NCI-H2196 treated with DMSO at 0.1 percent for 48 hours (cell line): ENCODE data around the gene SPATA3.
"Not testable (repeated sequence)": the region's sequence is repeated elsewhere in the genome, so short reads cannot be mapped to it uniquely, and the experiment has no call there.

Source experiments
- DNase-seq: peaks from one replicate; lab custom pipeline; 2025; ENCODE audit not compliant: unreplicated experiment; lab: John Stamatoyannopoulos, UW

Gene SPATA3

GRCh38 chr2:230968314-230968713 is 27.6 kb upstream of the SPATA3 start:
- DNase-seq = not testable (repeated sequence)

GRCh38 chr2:230968921-230969658 is 26.8 kb upstream of the SPATA3 start:
- DNase-seq = no peak

GRCh38 chr2:230969659-230970015 is 26.3 kb upstream of the SPATA3 start:
- no peak for DNase-seq

GRCh38 chr2:230972046-230972445 is 23.9 kb upstream of the SPATA3 start:
- DNase-seq = no peak

- DNase-seq = no peak
Measured at GRCh38 chr2:230974096-230974913, 21.6 kb upstream of the SPATA3 start.

- no peak for DNase-seq
Measured at GRCh38 chr2:230975927-230976326, 20.0 kb upstream of the SPATA3 start.

GRCh38 chr2:230976671-230977171 is 19.2 kb upstream of the SPATA3 start:
- DNase-seq = no peak

GRCh38 chr2:230980468-230980867 is 15.5 kb upstream of the SPATA3 start:
- DNase-seq = no peak

GRCh38 chr2:230981704-230982103 is 14.2 kb upstream of the SPATA3 start:
- no peak for DNase-seq

GRCh38 chr2:230982126-230982525 is 13.8 kb upstream of the SPATA3 start:
- no peak for DNase-seq

GRCh38 chr2:230982528-230982927 is 13.4 kb upstream of the SPATA3 start:
- no peak for DNase-seq

- DNase-seq = no peak
Measured at GRCh38 chr2:230983566-230983965, 12.4 kb upstream of the SPATA3 start.

GRCh38 chr2:230984393-230985220 is 11.3 kb upstream of the SPATA3 start:
- no peak for DNase-seq

- DNase-seq = no peak
Measured at GRCh38 chr2:230985519-230986231, 10.2 kb upstream of the SPATA3 start.

- no peak for DNase-seq
Measured at GRCh38 chr2:230986520-230987136, 9.3 kb upstream of the SPATA3 start.

- DNase-seq = peak; percentile 64
Measured at GRCh38 chr2:230987137-230988020, 8.5 kb upstream of the SPATA3 start.

- no peak for DNase-seq
Measured at GRCh38 chr2:230989731-230990130, 6.2 kb upstream of the SPATA3 start.

GRCh38 chr2:230990131-230990898 is 5.6 kb upstream of the SPATA3 start:
- no peak for DNase-seq

- no peak for DNase-seq
Measured at GRCh38 chr2:230990899-230991150, 5.1 kb upstream of the SPATA3 start.
